ENCODE measurements around the gene CTNNA3.

GRCh38 chr10:66744915-66745314 lies 951.1 kb downstream of the CTNNA3 start:
- TF ChIP-seq MXI1 (conservative IDR thresholded peaks at IDR 0.05; ENCODE audit: poor library complexity, severe bottlenecking) (no peak), EZH2 (IDR thresholded peaks at IDR 0.05; ENCODE audit: borderline replicate concordance, insufficient read depth, low read length, poor library complexity, severe bottlenecking) (no peak), CTCF (IDR thresholded peaks at IDR 0.05; ENCODE audit: poor library complexity, severe bottlenecking) (no peak), RAD21 (conservative IDR thresholded peaks at IDR 0.05) (no peak), REST (IDR thresholded peaks at IDR 0.05; ENCODE audit: borderline replicate concordance) (no peak), POLR2AphosphoS5 (IDR thresholded peaks at IDR 0.05) (no peak), SMC3 (conservative IDR thresholded peaks at IDR 0.05; ENCODE audit: poor library complexity) (no peak)
